ENCODE results near the gene AGAP1. TPM values are rescaled to one million over a fixed set of nuclear protein-coding genes. Genes with fewer than 3 reads are reported as not detected.

The AGAP1 gene
- total RNA-seq, 1 donor from 2014 or later = 27.5 TPM

GRCh38 chr2:236164201-236164924 lies 670.5 kb downstream of the AGAP1 start:
- no peak for DNase-seq

DNA sequence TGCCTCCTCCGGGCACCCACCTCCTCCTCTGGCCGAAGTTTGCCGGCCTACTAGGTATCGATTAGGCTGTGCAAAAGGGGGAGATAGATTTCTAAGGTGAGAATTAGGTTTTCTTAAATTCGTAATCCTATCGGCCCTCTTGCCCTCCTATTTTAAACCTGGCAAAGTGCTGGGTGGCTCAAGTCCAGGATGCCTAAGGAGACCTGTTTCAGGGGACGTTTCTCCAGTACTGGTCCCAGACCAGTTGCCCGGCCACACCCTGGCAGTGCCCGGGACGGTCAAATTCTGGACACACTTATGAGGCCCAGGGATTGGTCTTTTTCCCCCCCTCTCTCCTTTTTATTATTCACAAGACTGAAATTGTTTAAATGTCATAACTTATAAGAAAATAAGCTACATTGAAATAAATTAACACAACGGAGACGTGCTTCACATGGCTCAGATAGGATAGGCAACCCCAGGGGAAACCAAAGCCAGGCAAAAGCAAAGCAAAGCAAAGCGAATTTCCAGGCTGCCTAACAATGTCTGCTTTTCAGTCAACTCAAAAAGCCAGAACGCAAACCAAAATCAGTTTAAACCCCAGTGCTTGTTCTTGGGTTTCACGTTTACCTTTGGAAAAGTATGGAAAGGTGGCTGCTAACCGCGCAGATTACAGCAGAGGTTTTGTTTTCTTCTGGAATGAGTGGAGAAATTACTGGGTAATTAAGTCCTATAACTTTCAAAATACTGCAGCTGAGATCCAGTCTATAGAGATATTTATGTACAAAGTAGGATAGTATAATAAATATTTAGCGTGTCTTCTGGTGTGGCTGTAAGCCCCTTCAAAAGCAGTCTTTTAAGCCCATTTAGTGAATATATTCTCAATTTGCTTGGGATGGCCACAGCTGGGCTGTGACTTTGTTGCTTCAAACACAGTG lies 671.3 kb downstream of the AGAP1 start:
- DNase-seq = no peak

DNA sequence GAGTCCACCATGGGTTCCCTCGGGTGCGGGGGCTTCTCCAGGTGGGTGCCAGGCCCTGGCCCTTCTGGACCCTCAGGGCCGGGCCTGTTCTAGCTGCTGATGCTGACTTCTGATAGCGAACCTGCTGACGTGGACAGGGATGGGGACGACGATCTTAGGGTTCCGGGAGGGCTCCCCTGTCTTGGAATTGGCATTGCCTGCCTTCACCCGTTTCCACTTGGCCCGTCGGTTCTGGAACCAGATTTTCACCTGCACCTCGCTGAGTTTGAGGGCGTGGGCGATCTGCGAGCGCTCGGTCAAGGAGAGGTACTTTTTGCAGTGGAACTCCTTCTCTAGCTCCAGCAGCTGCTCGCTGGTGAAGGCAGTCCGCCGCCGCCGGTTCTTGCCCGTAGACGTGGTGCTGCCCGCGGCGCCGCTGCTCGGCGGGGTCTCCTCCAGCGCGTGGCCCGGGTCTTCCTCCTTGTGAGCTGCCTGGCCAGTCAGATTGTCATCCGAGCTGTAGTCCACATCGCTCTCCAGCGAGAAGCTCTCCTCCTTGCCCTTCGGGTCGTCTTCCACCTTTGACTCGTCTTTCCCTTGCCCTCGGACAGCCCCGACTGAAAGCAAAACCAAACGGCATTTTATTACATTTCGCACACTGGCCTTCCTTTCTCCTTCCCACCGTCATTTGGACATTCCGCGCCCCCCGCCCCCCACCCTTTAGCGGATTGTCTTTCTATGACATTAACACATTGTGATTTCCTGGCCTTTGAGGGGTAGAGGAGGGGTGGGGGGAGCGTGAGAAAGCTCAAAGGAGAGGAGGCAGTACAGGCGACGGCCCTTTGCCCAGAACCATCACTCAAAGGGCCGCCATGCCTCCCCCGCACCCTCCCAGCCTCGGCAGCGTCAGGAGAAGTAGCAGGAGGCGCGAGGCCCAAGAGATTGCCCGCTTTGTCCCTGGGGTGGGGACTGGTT lies 672.3 kb downstream of the AGAP1 start:
- no peak for DNase-seq

DNA sequence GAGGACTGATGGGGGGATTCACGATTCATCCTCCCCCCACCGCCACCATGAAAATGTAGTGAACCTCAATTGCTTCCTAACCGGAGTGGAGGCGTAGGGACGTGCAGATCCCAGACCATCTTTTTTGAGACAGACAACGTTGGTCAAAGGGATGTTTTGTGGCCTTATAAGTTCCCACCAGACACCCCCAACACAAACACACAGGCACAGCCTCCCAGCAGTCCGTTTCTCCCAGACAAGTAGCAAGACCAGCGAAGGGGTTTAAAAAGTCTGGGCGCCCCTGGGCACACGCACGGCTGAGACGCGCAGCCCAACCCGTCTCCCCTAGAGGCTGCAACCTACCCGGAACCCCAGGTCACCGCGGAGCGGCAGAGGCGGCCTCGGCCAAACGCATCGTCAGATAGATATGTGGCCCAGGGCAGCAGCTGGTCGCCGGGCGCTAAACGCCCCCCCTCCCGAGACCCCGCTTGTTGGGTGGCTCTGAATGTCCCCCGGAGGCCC lies 673.0 kb downstream of the AGAP1 start:
- no peak for DNase-seq

- DNase-seq = no peak
Observed at GRCh38 chr2:236167297-236168109, 673.7 kb downstream of the AGAP1 start.

GRCh38 chr2:236168110-236169080 lies 674.6 kb downstream of the AGAP1 start, which contains the start of gene GBX2:
GBX2 (minus strand) TSS chr2:236168386; CDS start chr2:236167971, 415 bp downstream.
- no peak for DNase-seq

- no peak for DNase-seq
Observed at GRCh38 chr2:236169151-236169721, 675.4 kb downstream of the AGAP1 start.

DNA sequence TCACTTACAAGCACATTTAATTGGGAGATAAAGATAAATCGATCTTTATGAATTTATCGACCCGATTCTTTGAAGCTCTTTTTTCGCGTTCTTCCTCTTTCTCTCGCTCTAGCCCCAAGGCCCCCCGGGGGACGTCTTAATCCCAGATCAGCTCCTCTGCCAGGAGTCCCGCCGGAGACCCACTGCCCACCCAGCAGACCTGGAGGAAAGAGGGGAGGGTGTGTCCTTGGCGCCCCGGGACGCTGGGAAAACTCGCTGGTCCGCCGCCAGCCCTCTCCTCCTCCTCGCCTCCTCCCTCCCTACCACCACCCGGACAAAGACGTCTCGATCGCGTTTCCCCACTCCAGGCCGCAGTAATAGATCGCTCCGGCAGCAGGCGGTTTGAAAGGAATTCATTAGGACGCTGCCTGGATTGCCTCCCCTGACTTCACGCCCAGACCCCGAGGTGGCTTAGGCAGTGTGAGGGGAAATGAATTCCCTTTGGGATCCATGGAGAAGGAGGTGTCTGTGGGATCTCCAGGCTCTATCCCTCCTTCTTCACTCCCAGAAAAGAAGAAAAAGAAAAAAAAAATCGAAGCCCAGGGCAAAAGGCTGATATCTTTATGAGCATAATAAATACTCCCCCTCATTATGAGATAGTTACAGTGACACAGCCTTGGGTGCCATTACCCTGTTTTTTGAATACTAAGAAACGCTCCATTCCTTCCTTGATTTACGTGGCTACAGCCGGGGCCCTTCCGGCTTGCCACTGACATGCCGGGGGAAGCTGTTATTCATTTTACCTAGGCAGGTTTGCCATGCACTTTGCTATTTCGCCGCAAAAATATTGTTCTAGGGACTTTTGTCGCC lies 676.1 kb downstream of the AGAP1 start:
- DNase-seq = no peak

- DNase-seq = no peak
Observed at GRCh38 chr2:236170590-236171165, 676.8 kb downstream of the AGAP1 start.

DNA sequence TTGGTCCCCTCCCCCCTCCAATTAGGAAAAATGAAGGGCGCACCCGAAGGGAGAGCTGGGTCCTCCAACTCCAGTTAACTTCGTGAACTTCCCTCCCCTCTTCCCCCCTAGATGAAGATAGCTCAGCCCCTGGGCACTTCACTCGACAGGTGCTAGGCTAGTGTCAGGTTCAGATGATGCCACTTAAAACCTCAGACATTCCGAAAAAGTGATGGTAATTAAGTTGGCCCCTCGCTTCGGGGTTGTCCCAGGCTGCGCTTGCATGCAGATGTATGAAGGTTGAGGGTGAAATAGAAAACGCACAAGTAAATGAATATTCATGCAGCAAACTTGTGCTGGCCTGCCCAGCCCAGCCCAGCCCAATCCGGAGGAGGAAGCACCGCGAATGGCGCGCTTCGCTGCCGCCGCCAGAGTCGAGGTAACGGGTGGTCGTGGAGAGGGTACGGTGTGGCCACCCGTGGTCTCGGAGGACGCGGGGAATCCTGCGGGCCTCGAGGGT lies 677.4 kb downstream of the AGAP1 start:
- no peak for DNase-seq

DNA sequence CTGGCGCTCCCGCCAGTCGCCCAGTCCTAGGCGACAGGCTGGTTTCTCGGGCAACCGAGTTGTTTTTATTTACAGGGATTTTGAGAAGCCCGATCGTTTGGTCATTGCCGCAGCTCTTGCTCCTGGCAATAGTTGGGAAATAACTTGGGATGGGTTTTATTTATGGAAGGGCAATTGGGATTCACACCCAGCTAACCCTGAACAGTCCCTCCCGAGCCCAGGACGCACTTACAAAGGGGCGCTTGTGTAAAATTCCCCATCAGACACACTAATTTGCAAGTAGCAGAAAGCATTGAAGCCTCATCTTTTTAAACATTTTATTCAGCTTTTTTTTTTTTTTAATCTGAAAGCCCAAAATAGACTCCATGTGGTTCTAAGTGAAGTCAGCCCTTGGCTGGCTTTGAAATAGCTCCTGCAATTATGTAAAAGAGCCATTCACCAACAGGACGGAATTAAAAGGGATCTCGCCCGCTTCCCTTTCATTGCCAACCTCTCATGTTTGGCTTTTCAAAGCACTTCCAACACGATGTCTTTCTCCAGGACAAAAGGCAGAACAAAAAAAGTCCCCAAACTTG lies 677.9 kb downstream of the AGAP1 start:
- no peak for DNase-seq

DNA sequence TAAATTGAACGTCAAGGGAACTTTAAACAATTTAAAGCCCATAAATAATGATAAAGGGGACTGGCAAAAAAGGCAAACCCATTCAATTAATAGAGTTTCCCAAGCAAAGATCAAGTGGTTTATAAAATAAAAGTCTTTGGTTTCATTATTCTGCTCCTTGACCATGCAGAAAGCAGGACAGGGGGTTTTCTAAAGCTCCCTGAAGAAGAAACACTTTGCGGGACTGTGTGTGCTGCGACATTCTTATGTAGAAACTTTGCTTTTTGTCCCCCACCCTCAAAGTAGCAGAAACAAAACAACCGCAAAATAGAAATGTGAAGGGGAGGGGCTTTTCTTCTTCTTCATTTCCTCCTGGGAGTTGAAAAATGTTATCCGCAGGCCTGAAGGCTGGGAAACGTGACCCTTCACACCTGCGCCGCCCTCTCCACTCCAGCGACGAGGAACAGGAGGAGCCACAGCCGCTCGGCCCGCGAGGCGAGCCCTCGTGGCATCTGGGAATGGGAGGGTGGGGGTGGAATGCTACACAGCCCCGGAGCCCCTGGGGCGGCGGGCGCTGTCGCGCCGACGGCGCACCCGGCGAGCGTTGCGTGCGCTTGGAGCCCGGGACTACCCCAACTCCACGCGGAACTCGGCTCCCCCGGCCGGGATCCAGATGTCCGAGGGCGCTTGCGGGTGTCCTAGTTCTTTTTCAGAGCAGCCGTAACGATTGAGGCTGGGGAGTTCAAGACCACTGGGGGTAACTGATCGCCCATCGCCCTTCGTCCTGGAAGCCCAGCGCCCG lies 678.6 kb downstream of the AGAP1 start:
- no peak for DNase-seq

GRCh38 chr2:236173036-236173728 lies 679.3 kb downstream of the AGAP1 start:
- DNase-seq = no peak

DNA sequence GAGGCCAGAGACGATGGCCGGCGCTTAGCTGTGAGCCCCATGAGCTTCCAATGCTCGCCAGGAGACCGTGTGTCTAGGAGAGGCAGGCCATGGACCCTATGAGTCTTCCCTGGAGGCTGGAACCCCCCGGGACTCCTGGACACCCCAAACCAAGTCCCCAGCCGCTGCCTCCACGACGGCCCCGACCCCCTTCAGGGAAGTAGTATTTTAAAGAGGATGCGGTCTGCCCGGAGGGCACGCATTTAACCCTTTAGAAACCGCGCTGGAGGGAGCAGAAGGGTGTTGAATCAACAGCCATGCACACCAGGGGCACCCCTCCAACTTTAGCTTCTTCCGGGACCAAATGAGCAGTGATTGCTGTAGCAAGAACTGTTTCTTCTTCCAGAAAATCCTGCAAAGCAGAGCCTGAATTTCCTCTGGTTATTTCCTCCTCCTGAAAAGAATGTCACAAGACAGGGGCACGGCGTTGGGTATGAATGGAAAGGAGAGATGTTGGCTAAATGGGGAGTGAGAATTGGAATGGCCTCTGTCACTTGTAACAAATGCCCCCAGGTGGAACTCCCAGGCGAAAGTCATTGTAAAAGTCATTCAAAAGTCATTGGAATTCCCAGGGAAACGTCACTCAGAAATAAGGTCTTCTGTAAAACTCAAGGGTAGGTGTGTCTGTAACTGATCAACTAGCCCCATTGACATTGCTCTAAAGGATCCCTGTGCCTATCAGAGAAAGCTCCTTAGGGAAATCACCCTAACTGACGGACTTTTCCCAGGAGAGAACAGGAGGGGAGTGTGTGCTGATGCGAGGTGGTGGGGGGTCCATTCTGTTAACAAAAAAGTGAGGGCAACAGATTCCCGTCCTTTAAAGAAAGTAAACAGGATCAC lies 680.1 kb downstream of the AGAP1 start:
- no peak for DNase-seq

DNA sequence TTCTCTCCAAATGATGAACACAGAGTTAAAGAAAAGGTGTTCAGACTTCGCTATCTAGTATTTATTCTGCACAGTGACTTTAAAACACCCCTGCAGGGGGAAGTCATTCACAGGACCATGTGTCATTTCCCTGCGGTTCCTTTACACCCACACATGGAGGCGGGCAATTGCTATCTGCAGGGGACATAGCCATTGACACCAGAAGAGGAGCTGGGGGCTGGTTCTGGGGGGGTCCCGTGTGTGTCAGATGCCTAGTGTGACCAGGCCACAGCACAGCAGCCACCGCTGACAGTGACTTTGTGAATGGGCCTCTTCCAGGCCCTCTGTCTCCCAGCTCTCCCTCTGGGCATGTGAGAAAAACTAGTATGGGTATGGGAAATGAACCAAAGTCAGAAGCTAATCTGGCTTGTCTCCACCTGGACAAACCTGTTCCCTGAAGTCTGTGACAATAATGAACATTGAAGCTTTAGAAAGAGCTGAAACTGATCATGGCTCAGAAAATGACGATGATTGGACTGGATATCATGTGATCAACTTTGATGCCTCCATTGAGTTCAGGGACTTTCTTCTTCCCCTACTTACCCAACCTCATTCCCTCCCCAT lies 681.8 kb downstream of the AGAP1 start:
- no peak for DNase-seq
